OCI-LY7 (cell line): Measurements from ENCODE around the gene FAM13B.

ENCODE experiments used
- EZH2phosphoT487 ChIP-seq: fragments of 200-600 bp; sonication (generic); IDR thresholded peaks from 2 replicates; pipeline ENCODE4 v1.6.1; 2018; ENCODE audit warnings: low read depth, borderline replicate concordance, mild to moderate bottlenecking, mixed run types, antibody characterized with exemption, low read length, moderate library complexity, mixed read lengths
- TF ChIP-seq, protein P1 (sequence below): fragments of 200-600 bp; sonication (generic); conservative IDR thresholded peaks from 2 replicates; pipeline ENCODE4 v1.5.1; 2014; ENCODE audit warnings: mild to moderate bottlenecking, antibody characterized with exemption, low read length, moderate library complexity, mixed read lengths

DNA sequence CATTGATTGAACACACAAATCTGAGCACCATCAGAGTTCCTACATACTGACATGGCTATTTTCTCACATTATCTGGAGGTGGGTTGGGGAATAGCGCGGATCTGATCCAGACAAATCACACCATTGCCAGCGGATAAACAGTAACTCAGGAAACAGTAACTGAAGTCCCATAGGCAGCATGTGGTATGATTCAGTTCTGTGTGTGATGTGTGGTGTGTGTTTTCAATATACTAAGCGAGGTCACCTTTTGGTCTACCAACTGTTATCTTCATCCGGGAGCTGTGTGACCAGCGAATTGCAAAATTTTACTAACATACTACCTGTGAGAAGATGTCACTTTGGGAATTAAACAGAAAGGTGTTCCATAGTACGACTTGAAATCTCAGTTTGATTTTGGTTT lies 93.5 kb downstream of the FAM13B start:
- TF ChIP-seq, protein P1, sequence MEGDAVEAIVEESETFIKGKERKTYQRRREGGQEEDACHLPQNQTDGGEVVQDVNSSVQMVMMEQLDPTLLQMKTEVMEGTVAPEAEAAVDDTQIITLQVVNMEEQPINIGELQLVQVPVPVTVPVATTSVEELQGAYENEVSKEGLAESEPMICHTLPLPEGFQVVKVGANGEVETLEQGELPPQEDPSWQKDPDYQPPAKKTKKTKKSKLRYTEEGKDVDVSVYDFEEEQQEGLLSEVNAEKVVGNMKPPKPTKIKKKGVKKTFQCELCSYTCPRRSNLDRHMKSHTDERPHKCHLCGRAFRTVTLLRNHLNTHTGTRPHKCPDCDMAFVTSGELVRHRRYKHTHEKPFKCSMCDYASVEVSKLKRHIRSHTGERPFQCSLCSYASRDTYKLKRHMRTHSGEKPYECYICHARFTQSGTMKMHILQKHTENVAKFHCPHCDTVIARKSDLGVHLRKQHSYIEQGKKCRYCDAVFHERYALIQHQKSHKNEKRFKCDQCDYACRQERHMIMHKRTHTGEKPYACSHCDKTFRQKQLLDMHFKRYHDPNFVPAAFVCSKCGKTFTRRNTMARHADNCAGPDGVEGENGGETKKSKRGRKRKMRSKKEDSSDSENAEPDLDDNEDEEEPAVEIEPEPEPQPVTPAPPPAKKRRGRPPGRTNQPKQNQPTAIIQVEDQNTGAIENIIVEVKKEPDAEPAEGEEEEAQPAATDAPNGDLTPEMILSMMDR: no peak
- TF ChIP-seq EZH2phosphoT487: no peak
